GM23338 (cell line): ENCODE results near the gene INHBC. TPM values are rescaled to one million over a fixed set of nuclear protein-coding genes. Genes with fewer than 3 reads are reported as not detected.

Source experiments
- ATAC-seq: fragments of 200-7000 bp; cut with Tn5 transposase; 3 replicates; pipeline ENCODE4 v1.9.1; 2020
- DNase-seq: peaks from one replicate; pipeline ENCODE4 v3.0.0-alpha.2; 2015; ENCODE audit warnings: low spot score
- H2AFZ ChIP-seq: fragments of 200-600 bp; sonication (generic); 2 replicates; pipeline ENCODE4 v1.8.0; 2016; ENCODE audit warnings: antibody characterized with exemption, mild to moderate bottlenecking, moderate library complexity
- H3F3A ChIP-seq: fragments of 200-600 bp; sonication (generic); replicated peaks from 2 replicates; pipeline ENCODE4 v1.8.0; 2017; ENCODE audit warnings: antibody characterized with exemption, mixed run types, low read depth
- H3K27ac ChIP-seq: fragments of 200-600 bp; sonication (generic); 2 replicates; pipeline ENCODE4 v1.6.1; 2016; ENCODE audit warnings: low read depth
- H3K27me3 ChIP-seq: fragments of 200-600 bp; sonication (generic); 2 replicates; pipeline ENCODE4 v1.8.0; 2016; ENCODE audit warnings: mild to moderate bottlenecking, mixed run types, moderate library complexity; ENCODE audit not compliant: insufficient read depth
- H3K36me3 ChIP-seq: fragments of 200-600 bp; sonication (generic); 2 replicates; pipeline ENCODE4 v1.8.0; 2016; ENCODE audit warnings: mild to moderate bottlenecking; ENCODE audit not compliant: insufficient read depth
- H3K4me1 ChIP-seq: fragments of 200-600 bp; sonication (generic); 2 replicates; pipeline ENCODE4 v1.8.0; 2016; ENCODE audit warnings: mild to moderate bottlenecking, moderate library complexity; ENCODE audit not compliant: insufficient read depth
- H3K4me2 ChIP-seq: fragments of 200-600 bp; sonication (generic); 2 replicates; pipeline ENCODE4 v1.7.1; 2017; ENCODE audit warnings: mixed run types
- H3K4me3 ChIP-seq: fragments of 200-600 bp; sonication (generic); 2 replicates; pipeline ENCODE4 v1.6.1; 2016; ENCODE audit warnings: mixed run types
- H3K79me2 ChIP-seq: fragments of 200-600 bp; sonication (generic); replicated peaks from 2 replicates; pipeline ENCODE4 v1.8.0; 2017; ENCODE audit warnings: mild to moderate bottlenecking; ENCODE audit not compliant: insufficient read depth
- H3K9me2 ChIP-seq: fragments of 200-600 bp; sonication (generic); 2 replicates; pipeline ENCODE4 v1.8.0; 2017; ENCODE audit not compliant: insufficient read depth
- H4K20me1 ChIP-seq: fragments of 200-600 bp; sonication (generic); replicated peaks from 2 replicates; pipeline ENCODE4 v1.8.0; 2017; ENCODE audit warnings: mild to moderate bottlenecking; ENCODE audit not compliant: insufficient read depth
- H3K27ac Mint-ChIP-seq: 2 replicates; pipeline ENCODE4 v1.8.0; 2020; ENCODE audit warnings: inconsistent platforms, mild to moderate bottlenecking, moderate library complexity, mixed read lengths
- H3K27me3 Mint-ChIP-seq: 3 replicates; pipeline ENCODE4 v1.8.0; 2022; ENCODE audit warnings: low read depth, mild to moderate bottlenecking, moderate library complexity, mixed read lengths, inconsistent platforms; ENCODE audit not compliant: insufficient read depth, poor library complexity
- H3K36me3 Mint-ChIP-seq: 3 replicates; pipeline ENCODE4 v1.8.0; 2021; ENCODE audit warnings: low read depth, mild to moderate bottlenecking, inconsistent platforms, moderate library complexity, mixed read lengths
- H3K4me1 Mint-ChIP-seq: 3 replicates; pipeline ENCODE4 v1.8.0; 2020; ENCODE audit warnings: mild to moderate bottlenecking, inconsistent platforms, mixed read lengths
- H3K4me3 Mint-ChIP-seq: 3 replicates; pipeline ENCODE4 v1.8.0; 2021; ENCODE audit warnings: moderate library complexity, mild to moderate bottlenecking, inconsistent platforms, mixed read lengths
- H3K9me3 Mint-ChIP-seq: 3 replicates; pipeline ENCODE4 v1.8.0; 2020; ENCODE audit warnings: moderate library complexity, mild to moderate bottlenecking, inconsistent platforms, mixed read lengths
- CREB1 ChIP-seq: fragments of 250-450 bp; sonication (Bioruptor Pico); IDR thresholded peaks from 2 replicates; pipeline ENCODE4 v1.5.0; 2020; ENCODE audit warnings: low read depth, mild to moderate bottlenecking, moderate library complexity
- EZH2phosphoT487 ChIP-seq: fragments of 200-600 bp; sonication (generic); IDR thresholded peaks from one replicate; pipeline ENCODE4 v1.8.1; 2018; ENCODE audit warnings: antibody characterized with exemption; ENCODE audit not compliant: unreplicated experiment
- JUNB ChIP-seq: IDR thresholded peaks from one replicate; pipeline ENCODE4 v1.6.1; 2016; ENCODE audit warnings: antibody characterized with exemption; ENCODE audit not compliant: unreplicated experiment
- POLR2AphosphoS5 ChIP-seq: IDR thresholded peaks from 2 replicates; pipeline ENCODE4 v1.6.1; 2016; ENCODE audit warnings: antibody characterized with exemption, low read depth
- polyA plus RNA-seq: library from polyadenylated mRNA; unstranded; fragments of >200 nt; fragmentation: Nextera tagmentation; extraction: Ambion mirVana; gene quantifications from 2 replicates; pipeline ENCODE4 v1.2.1, GENCODE V29; 2016
- total RNA-seq: library from RNA; depleted of rRNA; stranded (reverse); fragments of >200 nt; shearing (Covaris generic); gene quantifications from 2 replicates; pipeline ENCODE4 v1.2.3, GENCODE V29; 2014
- TF ChIP-seq, protein P1 (sequence below): fragments of 250-450 bp; sonication (Bioruptor Pico); IDR thresholded peaks from 2 replicates; pipeline ENCODE4 v1.5.0; 2020; ENCODE audit warnings: mild to moderate bottlenecking, moderate library complexity
- TF ChIP-seq, protein P2 (sequence below): IDR thresholded peaks from one replicate; pipeline ENCODE4 v1.6.1; 2018; ENCODE audit warnings: antibody characterized with exemption; ENCODE audit not compliant: unreplicated experiment

The INHBC gene
- total and polyA plus RNA-seq, 2 experiments from 2014 or later: 0.53 TPM; not detected in 1

DNA sequence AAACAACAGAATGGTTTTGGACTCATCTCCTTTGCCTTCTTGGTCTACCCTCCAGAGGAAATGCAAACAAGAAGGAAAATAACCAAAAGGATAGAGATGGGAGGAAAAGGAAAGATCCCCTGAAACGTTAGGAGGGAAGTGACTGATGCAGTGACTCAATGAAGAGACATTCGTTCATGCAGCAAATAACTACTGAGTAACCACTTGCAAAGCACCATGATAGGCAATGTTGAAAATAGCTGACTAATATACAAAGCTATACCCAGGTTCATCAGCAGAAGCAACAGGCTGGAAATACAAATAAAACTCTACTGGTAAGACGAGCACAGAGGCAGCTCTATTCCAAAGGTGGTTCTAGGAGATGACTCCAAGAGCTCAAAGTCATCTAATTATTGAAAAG lies 45.6 kb upstream of the INHBC start (continued):
- TF ChIP-seq, protein P1, sequence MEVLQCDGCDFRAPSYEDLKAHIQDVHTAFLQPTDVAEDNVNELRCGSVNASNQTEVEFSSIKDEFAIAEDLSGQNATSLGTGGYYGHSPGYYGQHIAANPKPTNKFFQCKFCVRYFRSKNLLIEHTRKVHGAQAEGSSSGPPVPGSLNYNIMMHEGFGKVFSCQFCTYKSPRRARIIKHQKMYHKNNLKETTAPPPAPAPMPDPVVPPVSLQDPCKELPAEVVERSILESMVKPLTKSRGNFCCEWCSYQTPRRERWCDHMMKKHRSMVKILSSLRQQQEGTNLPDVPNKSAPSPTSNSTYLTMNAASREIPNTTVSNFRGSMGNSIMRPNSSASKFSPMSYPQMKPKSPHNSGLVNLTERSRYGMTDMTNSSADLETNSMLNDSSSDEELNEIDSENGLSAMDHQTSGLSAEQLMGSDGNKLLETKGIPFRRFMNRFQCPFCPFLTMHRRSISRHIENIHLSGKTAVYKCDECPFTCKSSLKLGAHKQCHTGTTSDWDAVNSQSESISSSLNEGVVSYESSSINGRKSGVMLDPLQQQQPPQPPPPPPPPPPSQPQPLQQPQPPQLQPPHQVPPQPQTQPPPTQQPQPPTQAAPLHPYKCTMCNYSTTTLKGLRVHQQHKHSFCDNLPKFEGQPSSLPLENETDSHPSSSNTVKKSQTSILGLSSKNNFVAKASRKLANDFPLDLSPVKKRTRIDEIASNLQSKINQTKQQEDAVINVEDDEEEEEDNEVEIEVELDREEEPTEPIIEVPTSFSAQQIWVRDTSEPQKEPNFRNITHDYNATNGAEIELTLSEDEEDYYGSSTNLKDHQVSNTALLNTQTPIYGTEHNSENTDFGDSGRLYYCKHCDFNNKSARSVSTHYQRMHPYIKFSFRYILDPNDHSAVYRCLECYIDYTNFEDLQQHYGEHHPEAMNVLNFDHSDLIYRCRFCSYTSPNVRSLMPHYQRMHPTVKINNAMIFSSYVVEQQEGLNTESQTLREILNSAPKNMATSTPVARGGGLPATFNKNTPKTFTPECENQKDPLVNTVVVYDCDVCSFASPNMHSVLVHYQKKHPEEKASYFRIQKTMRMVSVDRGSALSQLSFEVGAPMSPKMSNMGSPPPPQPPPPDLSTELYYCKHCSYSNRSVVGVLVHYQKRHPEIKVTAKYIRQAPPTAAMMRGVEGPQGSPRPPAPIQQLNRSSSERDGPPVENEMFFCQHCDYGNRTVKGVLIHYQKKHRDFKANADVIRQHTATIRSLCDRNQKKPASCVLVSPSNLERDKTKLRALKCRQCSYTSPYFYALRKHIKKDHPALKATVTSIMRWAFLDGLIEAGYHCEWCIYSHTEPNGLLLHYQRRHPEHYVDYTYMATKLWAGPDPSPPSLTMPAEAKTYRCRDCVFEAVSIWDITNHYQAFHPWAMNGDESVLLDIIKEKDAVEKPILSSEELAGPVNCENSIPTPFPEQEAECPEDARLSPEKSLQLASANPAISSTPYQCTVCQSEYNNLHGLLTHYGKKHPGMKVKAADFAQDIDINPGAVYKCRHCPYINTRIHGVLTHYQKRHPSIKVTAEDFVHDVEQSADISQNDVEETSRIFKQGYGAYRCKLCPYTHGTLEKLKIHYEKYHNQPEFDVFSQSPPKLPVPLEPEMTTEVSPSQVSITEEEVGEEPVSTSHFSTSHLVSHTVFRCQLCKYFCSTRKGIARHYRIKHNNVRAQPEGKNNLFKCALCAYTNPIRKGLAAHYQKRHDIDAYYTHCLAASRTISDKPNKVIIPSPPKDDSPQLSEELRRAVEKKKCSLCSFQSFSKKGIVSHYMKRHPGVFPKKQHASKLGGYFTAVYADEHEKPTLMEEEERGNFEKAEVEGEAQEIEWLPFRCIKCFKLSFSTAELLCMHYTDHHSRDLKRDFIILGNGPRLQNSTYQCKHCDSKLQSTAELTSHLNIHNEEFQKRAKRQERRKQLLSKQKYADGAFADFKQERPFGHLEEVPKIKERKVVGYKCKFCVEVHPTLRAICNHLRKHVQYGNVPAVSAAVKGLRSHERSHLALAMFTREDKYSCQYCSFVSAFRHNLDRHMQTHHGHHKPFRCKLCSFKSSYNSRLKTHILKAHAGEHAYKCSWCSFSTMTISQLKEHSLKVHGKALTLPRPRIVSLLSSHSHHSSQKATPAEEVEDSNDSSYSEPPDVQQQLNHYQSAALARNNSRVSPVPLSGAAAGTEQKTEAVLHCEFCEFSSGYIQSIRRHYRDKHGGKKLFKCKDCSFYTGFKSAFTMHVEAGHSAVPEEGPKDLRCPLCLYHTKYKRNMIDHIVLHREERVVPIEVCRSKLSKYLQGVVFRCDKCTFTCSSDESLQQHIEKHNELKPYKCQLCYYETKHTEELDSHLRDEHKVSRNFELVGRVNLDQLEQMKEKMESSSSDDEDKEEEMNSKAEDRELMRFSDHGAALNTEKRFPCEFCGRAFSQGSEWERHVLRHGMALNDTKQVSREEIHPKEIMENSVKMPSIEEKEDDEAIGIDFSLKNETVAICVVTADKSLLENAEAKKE (CRISPR knock-in tag): no peak

DNA sequence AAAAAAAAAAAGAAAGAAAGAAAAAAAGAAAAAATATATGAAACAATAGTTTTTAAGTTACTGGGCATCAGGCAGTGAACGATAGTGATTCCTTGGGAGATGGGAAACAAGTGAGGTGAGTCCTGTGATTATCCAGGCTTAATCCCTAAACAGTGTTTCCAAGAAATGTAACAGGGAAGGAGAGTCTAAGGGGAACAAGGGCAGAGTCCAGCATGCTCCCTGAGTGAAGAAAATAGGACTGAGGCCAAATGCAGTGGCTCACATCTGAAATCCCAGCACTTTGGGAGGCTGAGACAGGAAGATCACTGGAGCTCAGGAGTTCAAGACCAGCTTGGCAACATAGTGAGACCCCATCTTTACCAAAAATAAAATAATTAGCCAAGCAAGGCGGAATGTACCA lies 44.4 kb upstream of the INHBC start:
- Mint-ChIP-seq H3K9me3 (no peaks in the 10 kb centered on the region), H3K27me3 (peaks cover 4% of the 10 kb centered on the region), H3K4me1 (peaks cover 12% of the 10 kb centered on the region), H3K27ac (peak overlapping the region; percentile 80), H3K36me3 (peaks cover 25% of the 10 kb centered on the region), H3K4me3 (no peak overlapping the region)
- peaks cover 9% of the 10 kb centered on the region; the same call in 1 of the 2 replicates for H3K4me1 ChIP-seq
- H3K36me3 ChIP-seq: no peaks in the 10 kb centered on the region; the same call in 1 of the 2 replicates
- no peak overlapping the region for H3K4me3 ChIP-seq
- ATAC-seq (no peak), DNase-seq (no peak)
- no peaks in the 10 kb centered on the region for H3K79me2 ChIP-seq
- H3K4me2 ChIP-seq: no peak overlapping the region
- H3F3A ChIP-seq: no peaks in the 10 kb centered on the region
- peak overlapping the region; percentile 71 for H3K27ac ChIP-seq
- no peaks in the 10 kb centered on the region for H3K27me3 ChIP-seq
- no peaks in the 10 kb centered on the region for H3K9me2 ChIP-seq
- no peak overlapping the region for H2AFZ ChIP-seq
- H4K20me1 ChIP-seq: no peaks in the 10 kb centered on the region; the same call in 1 of the 2 replicates
- no peak for TF ChIP-seq POLR2AphosphoS5
- TF ChIP-seq JUNB: no peak
- TF ChIP-seq, protein P1 (CRISPR knock-in tag): no peak
- no peak for TF ChIP-seq CREB1 (CRISPR knock-in tag)
- TF ChIP-seq, protein P2, sequence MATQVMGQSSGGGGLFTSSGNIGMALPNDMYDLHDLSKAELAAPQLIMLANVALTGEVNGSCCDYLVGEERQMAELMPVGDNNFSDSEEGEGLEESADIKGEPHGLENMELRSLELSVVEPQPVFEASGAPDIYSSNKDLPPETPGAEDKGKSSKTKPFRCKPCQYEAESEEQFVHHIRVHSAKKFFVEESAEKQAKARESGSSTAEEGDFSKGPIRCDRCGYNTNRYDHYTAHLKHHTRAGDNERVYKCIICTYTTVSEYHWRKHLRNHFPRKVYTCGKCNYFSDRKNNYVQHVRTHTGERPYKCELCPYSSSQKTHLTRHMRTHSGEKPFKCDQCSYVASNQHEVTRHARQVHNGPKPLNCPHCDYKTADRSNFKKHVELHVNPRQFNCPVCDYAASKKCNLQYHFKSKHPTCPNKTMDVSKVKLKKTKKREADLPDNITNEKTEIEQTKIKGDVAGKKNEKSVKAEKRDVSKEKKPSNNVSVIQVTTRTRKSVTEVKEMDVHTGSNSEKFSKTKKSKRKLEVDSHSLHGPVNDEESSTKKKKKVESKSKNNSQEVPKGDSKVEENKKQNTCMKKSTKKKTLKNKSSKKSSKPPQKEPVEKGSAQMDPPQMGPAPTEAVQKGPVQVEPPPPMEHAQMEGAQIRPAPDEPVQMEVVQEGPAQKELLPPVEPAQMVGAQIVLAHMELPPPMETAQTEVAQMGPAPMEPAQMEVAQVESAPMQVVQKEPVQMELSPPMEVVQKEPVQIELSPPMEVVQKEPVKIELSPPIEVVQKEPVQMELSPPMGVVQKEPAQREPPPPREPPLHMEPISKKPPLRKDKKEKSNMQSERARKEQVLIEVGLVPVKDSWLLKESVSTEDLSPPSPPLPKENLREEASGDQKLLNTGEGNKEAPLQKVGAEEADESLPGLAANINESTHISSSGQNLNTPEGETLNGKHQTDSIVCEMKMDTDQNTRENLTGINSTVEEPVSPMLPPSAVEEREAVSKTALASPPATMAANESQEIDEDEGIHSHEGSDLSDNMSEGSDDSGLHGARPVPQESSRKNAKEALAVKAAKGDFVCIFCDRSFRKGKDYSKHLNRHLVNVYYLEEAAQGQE: no peak
- no peak for TF ChIP-seq EZH2phosphoT487
